ENCODE measurements around the gene GMDS. TPM values are rescaled to one million over a fixed set of nuclear protein-coding genes. Genes with fewer than 3 reads are reported as not detected.

The GMDS gene
- polyA plus RNA-seq, 1 of the 3 experiments (the other 2 are of a cell fraction) = 12.3 TPM

DNA sequence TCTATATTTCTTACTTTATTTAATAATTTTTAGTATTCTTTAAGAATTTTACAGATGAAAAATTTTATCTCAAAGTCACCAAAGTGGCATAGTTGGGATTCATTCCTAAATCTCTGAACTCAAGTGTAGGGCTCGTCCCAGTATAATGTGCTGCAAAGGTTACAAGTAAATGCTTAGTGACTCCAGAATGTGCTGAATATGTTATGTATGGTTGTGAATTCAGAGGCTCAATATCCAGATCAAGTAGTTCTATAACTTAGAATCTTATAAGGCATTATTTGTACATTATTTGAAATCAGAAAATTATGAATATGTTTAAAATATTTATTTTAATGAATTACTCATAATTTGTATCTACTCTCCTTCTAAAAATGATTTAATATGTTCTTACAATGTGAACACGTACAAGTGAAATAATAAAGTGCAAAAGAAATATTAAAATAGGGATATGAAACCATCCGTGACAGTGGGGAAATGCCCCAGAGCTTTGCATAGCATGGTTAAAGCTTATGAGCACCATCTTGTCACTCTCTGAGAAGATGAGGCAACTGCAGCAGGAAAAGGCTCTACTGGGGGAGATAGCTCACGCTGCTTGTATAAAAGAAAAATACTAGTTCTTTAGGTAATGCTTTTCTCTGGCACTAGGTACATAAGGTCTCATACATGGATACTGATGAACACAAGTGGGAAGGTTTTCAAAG is 376.7 kb downstream of the GMDS start:
- TF ChIP-seq, protein P1, sequence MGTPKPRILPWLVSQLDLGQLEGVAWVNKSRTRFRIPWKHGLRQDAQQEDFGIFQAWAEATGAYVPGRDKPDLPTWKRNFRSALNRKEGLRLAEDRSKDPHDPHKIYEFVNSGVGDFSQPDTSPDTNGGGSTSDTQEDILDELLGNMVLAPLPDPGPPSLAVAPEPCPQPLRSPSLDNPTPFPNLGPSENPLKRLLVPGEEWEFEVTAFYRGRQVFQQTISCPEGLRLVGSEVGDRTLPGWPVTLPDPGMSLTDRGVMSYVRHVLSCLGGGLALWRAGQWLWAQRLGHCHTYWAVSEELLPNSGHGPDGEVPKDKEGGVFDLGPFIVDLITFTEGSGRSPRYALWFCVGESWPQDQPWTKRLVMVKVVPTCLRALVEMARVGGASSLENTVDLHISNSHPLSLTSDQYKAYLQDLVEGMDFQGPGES (IDR thresholded peaks at IDR 0.05; ENCODE audit: low read depth, low read length) = no peak
- TF ChIP-seq MXI1 (IDR thresholded peaks at IDR 0.05; ENCODE audit: low read depth, low read length) = no peak
- no peak for TF ChIP-seq YY1 (IDR thresholded peaks at IDR 0.05; ENCODE audit: low read depth)
- TF ChIP-seq NRF1 (IDR thresholded peaks at IDR 0.05; ENCODE audit: low read depth, low read length) = no peak
- no peak for TF ChIP-seq FOSL2 (IDR thresholded peaks at IDR 0.05; ENCODE audit: borderline replicate concordance, low read depth)
- TF ChIP-seq RCOR1 (IDR thresholded peaks at IDR 0.05; ENCODE audit: low read length) = no peak
- no peak for TF ChIP-seq CHD2 (IDR thresholded peaks at IDR 0.05; ENCODE audit: low read length, partially characterized antibody)
- TF ChIP-seq EP300 (IDR thresholded peaks at IDR 0.05; ENCODE audit: borderline replicate concordance in 1 of 2, low read depth in 1 of 2, low read length in 1 of 2) = no peak
- TF ChIP-seq FOXJ3 (CRISPR knock-in tag; IDR thresholded peaks at IDR 0.05) = no peak
- TF ChIP-seq, protein P2, sequence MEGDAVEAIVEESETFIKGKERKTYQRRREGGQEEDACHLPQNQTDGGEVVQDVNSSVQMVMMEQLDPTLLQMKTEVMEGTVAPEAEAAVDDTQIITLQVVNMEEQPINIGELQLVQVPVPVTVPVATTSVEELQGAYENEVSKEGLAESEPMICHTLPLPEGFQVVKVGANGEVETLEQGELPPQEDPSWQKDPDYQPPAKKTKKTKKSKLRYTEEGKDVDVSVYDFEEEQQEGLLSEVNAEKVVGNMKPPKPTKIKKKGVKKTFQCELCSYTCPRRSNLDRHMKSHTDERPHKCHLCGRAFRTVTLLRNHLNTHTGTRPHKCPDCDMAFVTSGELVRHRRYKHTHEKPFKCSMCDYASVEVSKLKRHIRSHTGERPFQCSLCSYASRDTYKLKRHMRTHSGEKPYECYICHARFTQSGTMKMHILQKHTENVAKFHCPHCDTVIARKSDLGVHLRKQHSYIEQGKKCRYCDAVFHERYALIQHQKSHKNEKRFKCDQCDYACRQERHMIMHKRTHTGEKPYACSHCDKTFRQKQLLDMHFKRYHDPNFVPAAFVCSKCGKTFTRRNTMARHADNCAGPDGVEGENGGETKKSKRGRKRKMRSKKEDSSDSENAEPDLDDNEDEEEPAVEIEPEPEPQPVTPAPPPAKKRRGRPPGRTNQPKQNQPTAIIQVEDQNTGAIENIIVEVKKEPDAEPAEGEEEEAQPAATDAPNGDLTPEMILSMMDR (IDR thresholded peaks at IDR 0.05) = no peak
- TF ChIP-seq SIN3A (IDR thresholded peaks at IDR 0.05; ENCODE audit: borderline replicate concordance, low read depth, low read length) = no peak
- no peak for TF ChIP-seq TEAD4 (IDR thresholded peaks at IDR 0.05; ENCODE audit: borderline replicate concordance, insufficient read depth)
- no peak for TF ChIP-seq GATA2 (CRISPR knock-in tag; IDR thresholded peaks at IDR 0.05)
- TF ChIP-seq, protein P3, sequence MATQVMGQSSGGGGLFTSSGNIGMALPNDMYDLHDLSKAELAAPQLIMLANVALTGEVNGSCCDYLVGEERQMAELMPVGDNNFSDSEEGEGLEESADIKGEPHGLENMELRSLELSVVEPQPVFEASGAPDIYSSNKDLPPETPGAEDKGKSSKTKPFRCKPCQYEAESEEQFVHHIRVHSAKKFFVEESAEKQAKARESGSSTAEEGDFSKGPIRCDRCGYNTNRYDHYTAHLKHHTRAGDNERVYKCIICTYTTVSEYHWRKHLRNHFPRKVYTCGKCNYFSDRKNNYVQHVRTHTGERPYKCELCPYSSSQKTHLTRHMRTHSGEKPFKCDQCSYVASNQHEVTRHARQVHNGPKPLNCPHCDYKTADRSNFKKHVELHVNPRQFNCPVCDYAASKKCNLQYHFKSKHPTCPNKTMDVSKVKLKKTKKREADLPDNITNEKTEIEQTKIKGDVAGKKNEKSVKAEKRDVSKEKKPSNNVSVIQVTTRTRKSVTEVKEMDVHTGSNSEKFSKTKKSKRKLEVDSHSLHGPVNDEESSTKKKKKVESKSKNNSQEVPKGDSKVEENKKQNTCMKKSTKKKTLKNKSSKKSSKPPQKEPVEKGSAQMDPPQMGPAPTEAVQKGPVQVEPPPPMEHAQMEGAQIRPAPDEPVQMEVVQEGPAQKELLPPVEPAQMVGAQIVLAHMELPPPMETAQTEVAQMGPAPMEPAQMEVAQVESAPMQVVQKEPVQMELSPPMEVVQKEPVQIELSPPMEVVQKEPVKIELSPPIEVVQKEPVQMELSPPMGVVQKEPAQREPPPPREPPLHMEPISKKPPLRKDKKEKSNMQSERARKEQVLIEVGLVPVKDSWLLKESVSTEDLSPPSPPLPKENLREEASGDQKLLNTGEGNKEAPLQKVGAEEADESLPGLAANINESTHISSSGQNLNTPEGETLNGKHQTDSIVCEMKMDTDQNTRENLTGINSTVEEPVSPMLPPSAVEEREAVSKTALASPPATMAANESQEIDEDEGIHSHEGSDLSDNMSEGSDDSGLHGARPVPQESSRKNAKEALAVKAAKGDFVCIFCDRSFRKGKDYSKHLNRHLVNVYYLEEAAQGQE (IDR thresholded peaks at IDR 0.05; ENCODE audit: low read depth, low read length) = no peak
- TF ChIP-seq, protein P4, sequence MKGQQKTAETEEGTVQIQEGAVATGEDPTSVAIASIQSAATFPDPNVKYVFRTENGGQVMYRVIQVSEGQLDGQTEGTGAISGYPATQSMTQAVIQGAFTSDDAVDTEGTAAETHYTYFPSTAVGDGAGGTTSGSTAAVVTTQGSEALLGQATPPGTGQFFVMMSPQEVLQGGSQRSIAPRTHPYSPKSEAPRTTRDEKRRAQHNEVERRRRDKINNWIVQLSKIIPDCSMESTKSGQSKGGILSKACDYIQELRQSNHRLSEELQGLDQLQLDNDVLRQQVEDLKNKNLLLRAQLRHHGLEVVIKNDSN (IDR thresholded peaks at IDR 0.05; ENCODE audit: borderline replicate concordance, low read depth) = no peak
- no peak for TF ChIP-seq EZH2phosphoT487 (IDR thresholded peaks at IDR 0.05; ENCODE audit: borderline replicate concordance, low read depth)
- H3F3A ChIP-seq (replicated peaks; ENCODE audit: insufficient read depth) = no peaks in the 10 kb centered on the region

More for the DNA sequence above, 376.7 kb downstream of the GMDS start:
- H3K27me3 ChIP-seq (ENCODE audit: insufficient read depth) = no peaks in the 10 kb centered on the region
- no peaks in the 10 kb centered on the region for H3K79me2 ChIP-seq (ENCODE audit: insufficient read depth)
- peaks cover 7 to 33% of the 10 kb centered on the region in 2 experiments; a peak in 3 of 4 replicates for H3K4me1 ChIP-seq (ENCODE audit: control insufficient read depth in 1 of 2, insufficient read depth in 2 of 2, low read depth in 1 of 2, low read length in 1 of 2)
- H3K36me3 ChIP-seq (replicated peaks in 1 of 2; ENCODE audit: control insufficient read depth in 1 of 2, insufficient read depth in 2 of 2, low read length in 1 of 2) = no peaks in the 10 kb centered on the region
- no peak overlapping the region for H3K4me3 ChIP-seq (ENCODE audit: low read depth in 2 of 2, low read length in 1 of 2)
- no peak overlapping the region for H2AFZ ChIP-seq (ENCODE audit: low read depth)
- 95% methylated on average over 4 of the region's 4 CpGs for WGBS (ENCODE audit: low lambda C conversion rate)
- POLR2A ChIA-PET = no interaction called here
- H3K27ac ChIP-seq (ENCODE audit: low read depth in 2 of 2, low read length in 1 of 2) = no peak overlapping the region
- H3K9ac ChIP-seq = no peak overlapping the region
- H3K4me2 ChIP-seq = no peak overlapping the region
- H3K9me2 ChIP-seq = no peaks in the 10 kb centered on the region
- H3K9me3 ChIP-seq = no peaks in the 10 kb centered on the region
- DNase-seq = no peak
- no peaks in the 10 kb centered on the region for H4K20me1 ChIP-seq (ENCODE audit: insufficient read depth)
- CTCF ChIA-PET = interaction anchor here (1.4 kb wide), 1 partner anchor 235 kb away, joined by 3 read pairs; no protein-coding TSS in a partner anchor

Data from SK-N-SH (cell line).